ENCODE results near the gene MPRIP. TPM values are rescaled to one million over a fixed set of nuclear protein-coding genes. Genes with fewer than 3 reads are reported as not detected.

The MPRIP gene
- total RNA-seq, 2 donors from 2014 or later = 359 to 405 TPM

Other genes with a start within 250 kb of the MPRIP start
- gene TNFRSF13B, start 70.3 kb upstream of the MPRIP start, total RNA-seq = not detected
- gene PLD6, start 163.9 kb downstream of the MPRIP start, total RNA-seq = 1 to 10 TPM; 2.9 to 4.4 TPM
- gene FLCN, start 194.7 kb downstream of the MPRIP start, total RNA-seq = 10 to 100 TPM; 37.9 to 53.5 TPM
- gene COPS3, start 238.8 kb downstream of the MPRIP start, total RNA-seq = 10 to 100 TPM; 45.3 to 54.6 TPM